Esophagus squamous epithelium (tissue), 4 donors: Measurements from ENCODE around the gene NDC80.

ENCODE experiments used
- POLR2A ChIP-seq, 4 donors: fragments of 450-650 bp; IDR thresholded peaks; one replicate each; pipeline ENCODE4 v1.6.1; 2017; ENCODE audit warnings: antibody characterized with exemption in 4 of 4, mild to moderate bottlenecking in 4 of 4, moderate library complexity in 3 of 4
- TF ChIP-seq, protein P1 (sequence below), 6 experiments: fragments of 450-650 bp in 4 of 6; fragments of 200-600 bp in 2 of 6; sonication (generic) in 2 of 6; IDR thresholded peaks; one replicate each; pipeline ENCODE4 v1.5.1; 2016 to 2019; ENCODE audit warnings: antibody characterized with exemption in 6 of 6, mild to moderate bottlenecking in 4 of 6, moderate library complexity in 4 of 6

DNA sequence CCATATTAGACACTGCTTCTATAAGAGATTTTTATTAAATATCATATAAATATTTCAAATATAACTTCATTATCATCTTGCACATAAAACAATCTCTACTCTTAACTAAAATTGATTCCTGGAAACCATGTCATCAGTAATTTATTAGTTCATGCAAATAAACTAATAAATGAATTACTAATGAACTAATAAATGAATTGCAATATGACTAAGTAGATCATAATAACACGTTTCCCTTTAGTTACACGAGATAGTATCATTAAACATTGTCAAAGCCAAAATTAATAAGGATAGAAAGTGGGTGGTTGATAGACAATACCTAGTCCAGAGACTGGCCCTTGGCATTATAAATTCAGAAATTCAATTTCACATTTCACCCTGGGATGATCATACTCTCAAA is 26.2 kb upstream of the NDC80 start:
- TF ChIP-seq, protein P1, sequence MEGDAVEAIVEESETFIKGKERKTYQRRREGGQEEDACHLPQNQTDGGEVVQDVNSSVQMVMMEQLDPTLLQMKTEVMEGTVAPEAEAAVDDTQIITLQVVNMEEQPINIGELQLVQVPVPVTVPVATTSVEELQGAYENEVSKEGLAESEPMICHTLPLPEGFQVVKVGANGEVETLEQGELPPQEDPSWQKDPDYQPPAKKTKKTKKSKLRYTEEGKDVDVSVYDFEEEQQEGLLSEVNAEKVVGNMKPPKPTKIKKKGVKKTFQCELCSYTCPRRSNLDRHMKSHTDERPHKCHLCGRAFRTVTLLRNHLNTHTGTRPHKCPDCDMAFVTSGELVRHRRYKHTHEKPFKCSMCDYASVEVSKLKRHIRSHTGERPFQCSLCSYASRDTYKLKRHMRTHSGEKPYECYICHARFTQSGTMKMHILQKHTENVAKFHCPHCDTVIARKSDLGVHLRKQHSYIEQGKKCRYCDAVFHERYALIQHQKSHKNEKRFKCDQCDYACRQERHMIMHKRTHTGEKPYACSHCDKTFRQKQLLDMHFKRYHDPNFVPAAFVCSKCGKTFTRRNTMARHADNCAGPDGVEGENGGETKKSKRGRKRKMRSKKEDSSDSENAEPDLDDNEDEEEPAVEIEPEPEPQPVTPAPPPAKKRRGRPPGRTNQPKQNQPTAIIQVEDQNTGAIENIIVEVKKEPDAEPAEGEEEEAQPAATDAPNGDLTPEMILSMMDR (IDR thresholded peaks at IDR 0.05): no peak
- no peak for TF ChIP-seq POLR2A (IDR thresholded peaks at IDR 0.05)
